Pancreas (tissue), 10 donors: ENCODE data around the gene CD300LD. TPM values are rescaled to one million over a fixed set of nuclear protein-coding genes. Genes with fewer than 3 reads are reported as not detected.

Experiments used
- ATAC-seq, 4 donors: fragments of 200-7000 bp; cut with Tn5 transposase; one replicate each; pipeline versions ENCODE4 v1.8.0 to v1.9.1; 2020; ENCODE audit warnings: mild to moderate bottlenecking in 4 of 4, moderate library complexity in 4 of 4
- DNase-seq, 6 donors: peaks; one replicate each; pipeline ENCODE4 v3.0.0-alpha.2; 2020
- FAIRE-seq: peaks from 2 replicates; lab custom pipeline; 2012; peaks lifted over from hg19 to GRCh38; lab: Jason Lieb, UNC
- H3K27ac ChIP-seq, 4 donors: fragments of 200-600 bp; sonication (generic); 1 replicate in 3 of 4; 2 replicates in 1 of 4; pipeline versions ENCODE4 v1.5.0 to v1.8.0; 2020
- H3K27me3 ChIP-seq, 4 donors: fragments of 200-600 bp; one replicate each; pipeline ENCODE4 v1.8.0; 2021
- H3K36me3 ChIP-seq, 3 donors: fragments of 200-600 bp; sonication (generic) in 1 of 3; one replicate each; pipeline versions ENCODE4 v1.5.0 to v1.8.0; 2020 to 2021
- H3K4me1 ChIP-seq, 3 donors: fragments of 200-600 bp; one replicate each; pipeline ENCODE4 v1.8.0; 2021
- H3K4me3 ChIP-seq, 4 donors: fragments of 200-600 bp; sonication (generic) in 2 of 4; one replicate each; pipeline versions ENCODE4 v1.5.0 to v1.8.0; 2020 to 2021
- H3K9me3 ChIP-seq, 4 donors: fragments of 200-600 bp; one replicate each; pipeline ENCODE4 v1.8.0; 2021
- WGBS, 2 donors: extraction: QIAGEN DNeasy Blood & Tissue Kit; methylation state at CpG; one replicate each; pipeline ENCODE4 v1.1.7; 2013; 5-methylcytosine and 5-hydroxymethylcytosine counted together
- intact Hi-C, 3 donors: fragments of 100-400 bp; cut with DNase I; formaldehyde crosslinking; loops; one replicate each; pipeline versions ENCODE4 v1.11.1 to v1.14.2; 2022
- polyA plus RNA-seq, 2 donors: library from polyadenylated mRNA; stranded (reverse); fragments of 200-250 nt; gene quantifications; one replicate each; pipeline ENCODE4 v1.2.3, GENCODE V29; 2013
- total RNA-seq, 6 donors: library from RNA; stranded (reverse); fragmentation: NEBNext Ultra II Directional in 4 of 6; extraction: Animal tissue kit (Norgen Biotek cat#: 25700) in 4 of 6; gene quantifications; one replicate each; pipeline versions ENCODE4 v1.2.1 to v1.2.4, GENCODE V29; 2021 to 2023
- TF ChIP-seq, protein P1 (sequence below), 4 donors: fragments of 200-600 bp; sonication (generic) in 3 of 4; IDR thresholded peaks; one replicate each; pipeline versions ENCODE4 v1.5.0 to v1.8.0; 2021; ENCODE audit warnings: antibody characterized with exemption in 4 of 4
- donor health status: healthy with polysubstance abuse.
- donor health status: DM: no; HTN: no; CAD: no; lungs with moderate emphysema.
- donor health status: DM: no; HTN: no; CAD: no.
- donor health status: control.
- donor health status: control.
- donor health status: Bipolar disorder and iron deficiency.
- donor health status: DM: yes; HTN: yes; CAD: no.
- donor health status: DM: no; HTN: no; CAD: no.
- donor health status: DM: no; HTN: no; CAD: no.
- donor health status: DM: yes; HTN: yes; CAD: no.

The CD300LD gene
- total and polyA plus RNA-seq, 8 donors: not detected

DNA sequence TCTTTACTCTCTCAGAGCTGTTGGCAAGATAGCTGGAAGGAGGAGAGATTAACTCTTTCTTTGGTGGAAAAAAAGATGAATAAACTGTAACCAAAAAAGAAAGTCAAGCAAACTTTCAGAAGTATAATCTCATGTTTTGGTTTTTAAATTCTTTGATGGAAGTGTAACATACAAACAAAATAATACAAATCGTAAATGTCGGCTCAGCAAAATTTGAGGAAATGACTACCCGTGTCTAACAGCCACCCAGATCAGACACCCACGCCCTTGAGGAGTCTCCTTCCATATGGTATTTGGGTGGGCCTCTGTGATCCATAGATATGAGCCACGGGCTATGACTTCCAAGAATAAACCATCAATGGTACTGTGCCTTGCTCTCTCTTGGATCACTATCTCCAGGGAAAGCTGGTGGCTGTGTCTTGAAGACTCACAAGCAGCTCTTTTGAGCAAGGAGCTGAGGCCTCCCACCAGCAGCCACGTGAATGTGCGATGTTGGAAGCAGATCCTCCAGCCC, 36.6 kb downstream of the CD300LD start:
- WGBS, 2 donors: 58 to 68% methylated on average over 7 of the region's 7 CpGs
- no peaks in the 10 kb centered on the region for H3K36me3 ChIP-seq
- ATAC-seq (no peak), FAIRE-seq (no peak), DNase-seq (peak in 1 of 6 donors; percentile 12)
- no peaks in the 10 kb centered on the region for H3K9me3 ChIP-seq
- no peak overlapping the region for H3K27ac ChIP-seq
- H3K4me1 ChIP-seq: no peaks in the 10 kb centered on the region
- intact Hi-C loops: no loop called here
- TF ChIP-seq, protein P1, sequence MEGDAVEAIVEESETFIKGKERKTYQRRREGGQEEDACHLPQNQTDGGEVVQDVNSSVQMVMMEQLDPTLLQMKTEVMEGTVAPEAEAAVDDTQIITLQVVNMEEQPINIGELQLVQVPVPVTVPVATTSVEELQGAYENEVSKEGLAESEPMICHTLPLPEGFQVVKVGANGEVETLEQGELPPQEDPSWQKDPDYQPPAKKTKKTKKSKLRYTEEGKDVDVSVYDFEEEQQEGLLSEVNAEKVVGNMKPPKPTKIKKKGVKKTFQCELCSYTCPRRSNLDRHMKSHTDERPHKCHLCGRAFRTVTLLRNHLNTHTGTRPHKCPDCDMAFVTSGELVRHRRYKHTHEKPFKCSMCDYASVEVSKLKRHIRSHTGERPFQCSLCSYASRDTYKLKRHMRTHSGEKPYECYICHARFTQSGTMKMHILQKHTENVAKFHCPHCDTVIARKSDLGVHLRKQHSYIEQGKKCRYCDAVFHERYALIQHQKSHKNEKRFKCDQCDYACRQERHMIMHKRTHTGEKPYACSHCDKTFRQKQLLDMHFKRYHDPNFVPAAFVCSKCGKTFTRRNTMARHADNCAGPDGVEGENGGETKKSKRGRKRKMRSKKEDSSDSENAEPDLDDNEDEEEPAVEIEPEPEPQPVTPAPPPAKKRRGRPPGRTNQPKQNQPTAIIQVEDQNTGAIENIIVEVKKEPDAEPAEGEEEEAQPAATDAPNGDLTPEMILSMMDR (IDR thresholded peaks at IDR 0.05): no peak
- H3K4me3 ChIP-seq: no peak overlapping the region
- no peaks in the 10 kb centered on the region for H3K27me3 ChIP-seq

DNA sequence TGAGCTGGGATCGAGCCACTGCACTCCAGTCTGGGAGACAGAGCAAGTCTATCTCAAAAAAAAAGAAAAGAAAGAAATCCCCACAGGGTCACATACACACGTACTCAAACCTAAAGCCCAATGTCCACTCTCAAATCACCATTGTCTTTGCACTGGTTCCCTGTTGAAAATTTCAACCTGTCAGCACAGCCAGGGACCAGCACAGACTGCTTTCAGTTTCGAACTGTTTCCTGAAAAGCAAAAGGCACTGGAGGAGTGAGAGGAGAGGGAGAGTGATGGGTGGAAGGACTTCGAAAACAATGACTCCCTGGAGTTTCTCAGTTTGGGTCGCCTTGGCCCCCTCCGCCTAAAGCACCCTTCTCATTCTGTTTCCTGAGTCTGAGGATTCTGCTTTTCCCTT, 37.2 kb downstream of the CD300LD start:
- no peak overlapping the region for H3K27ac ChIP-seq
- 53 to 73% methylated on average over 6 of the region's 6 CpGs for WGBS, 2 donors
- H3K9me3 ChIP-seq: no peaks in the 10 kb centered on the region
- ATAC-seq (no peak), DNase-seq (peak in 1 of 6 donors; percentile 14), FAIRE-seq (no peak)
- H3K4me3 ChIP-seq: no peak overlapping the region
- no peaks in the 10 kb centered on the region for H3K4me1 ChIP-seq
- TF ChIP-seq, protein P1 (IDR thresholded peaks at IDR 0.05): no peak
- intact Hi-C loops: no loop called here
- H3K27me3 ChIP-seq: no peaks in the 10 kb centered on the region
- H3K36me3 ChIP-seq: no peaks in the 10 kb centered on the region

DNA sequence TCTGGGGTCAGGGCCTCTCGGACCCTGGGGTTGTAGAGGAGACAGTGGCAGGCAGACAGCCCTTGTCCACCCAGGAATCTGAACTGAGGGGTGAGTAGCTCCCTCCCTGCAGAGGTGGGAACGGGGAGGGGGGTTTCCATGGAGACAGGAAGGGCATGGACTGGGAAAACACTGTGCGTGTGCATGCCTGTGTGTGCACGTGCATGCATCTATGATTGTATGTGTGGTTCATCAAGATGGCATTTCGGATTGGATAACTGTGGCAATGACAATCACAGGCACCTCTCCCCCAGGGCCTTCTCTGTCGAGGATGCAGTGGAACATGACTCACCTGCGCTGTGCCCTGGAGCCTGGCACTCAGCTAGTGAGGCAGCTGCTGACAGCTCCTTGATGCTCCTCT, 40.0 kb downstream of the CD300LD start:
- Histone ChIP-seq H3K9me3 (no peaks in the 10 kb centered on the region), H3K4me3 (no peak overlapping the region), H3K4me1 (no peaks in the 10 kb centered on the region), H3K27ac (no peak overlapping the region), H3K36me3 (no peaks in the 10 kb centered on the region), H3K27me3 (no peaks in the 10 kb centered on the region)
- DNase-seq (no peak), FAIRE-seq (no peak), ATAC-seq (no peak)
- WGBS, 2 donors: 31 to 53% methylated on average over 7 of the region's 7 CpGs
- TF ChIP-seq, protein P1 (IDR thresholded peaks at IDR 0.05): no peak
- intact Hi-C loops: no loop called here

DNA sequence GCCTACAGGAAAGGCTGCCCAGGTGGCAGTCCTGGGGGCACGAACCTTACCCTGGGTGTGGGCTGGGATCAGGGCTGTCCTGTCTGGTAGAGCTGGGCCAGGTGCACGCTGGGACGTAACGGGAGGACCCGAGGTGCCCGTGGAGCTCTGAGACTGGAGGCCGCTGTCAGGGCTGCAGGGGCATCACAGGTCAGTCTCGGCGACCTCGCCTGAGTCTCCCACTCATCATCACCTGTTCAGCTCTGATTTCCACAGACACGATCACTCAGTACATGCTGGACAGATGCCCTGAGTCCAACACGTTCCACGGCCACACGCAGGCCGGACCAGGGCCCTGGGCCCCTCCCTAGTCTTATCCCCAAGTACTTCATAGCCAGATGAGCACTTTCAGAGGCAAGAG, 41.5 kb downstream of the CD300LD start:
- H3K4me1 ChIP-seq: no peaks in the 10 kb centered on the region
- 57 to 74% methylated on average over 15 of the region's 15 CpGs for WGBS, 2 donors
- intact Hi-C loops: no loop called here
- no peak overlapping the region for H3K27ac ChIP-seq
- FAIRE-seq (no peak), ATAC-seq (no peak), DNase-seq (no peak)
- no peak overlapping the region for H3K4me3 ChIP-seq
- TF ChIP-seq, protein P1 (IDR thresholded peaks at IDR 0.05): no peak
- no peaks in the 10 kb centered on the region for H3K9me3 ChIP-seq
- no peaks in the 10 kb centered on the region for H3K27me3 ChIP-seq
- H3K36me3 ChIP-seq: no peaks in the 10 kb centered on the region

DNA sequence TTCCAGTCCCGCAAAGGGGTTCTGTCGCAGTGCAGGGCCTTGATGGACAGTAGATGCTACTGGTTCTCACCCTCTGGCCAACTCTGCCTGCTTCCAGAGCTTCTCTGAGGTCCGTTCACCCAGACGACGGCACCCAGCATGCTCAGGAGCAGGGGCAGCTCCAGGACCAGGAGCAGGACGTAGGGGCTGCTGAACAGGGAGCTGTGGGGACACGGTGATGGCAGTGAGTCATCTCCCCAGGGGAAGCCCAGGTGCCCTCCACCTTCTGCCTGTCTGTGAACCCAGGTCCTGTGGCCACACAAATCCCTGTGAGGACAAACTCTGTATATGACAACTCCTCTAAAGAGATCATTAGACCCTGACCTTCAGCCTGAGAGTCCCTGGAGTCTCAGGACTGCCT, 42.7 kb downstream of the CD300LD start:
- peak in 1 of 6 donors; percentile 26 for DNase-seq
- no peak overlapping the region for H3K4me3 ChIP-seq
- H3K36me3 ChIP-seq: no peaks in the 10 kb centered on the region
- FAIRE-seq: no peak
- intact Hi-C loops: no loop called here
- H3K4me1 ChIP-seq: no peaks in the 10 kb centered on the region
- no peak for ATAC-seq
- TF ChIP-seq, protein P1 (IDR thresholded peaks at IDR 0.05): no peak
- H3K27ac ChIP-seq: no peak overlapping the region
- H3K9me3 ChIP-seq: no peaks in the 10 kb centered on the region
- WGBS, 2 donors: 54 to 56% methylated on average over 7 of the region's 7 CpGs
- H3K27me3 ChIP-seq: no peaks in the 10 kb centered on the region
